Fibroblast of lung (primary cell): ENCODE data around the gene INCENP. TPM values are rescaled to one million over a fixed set of nuclear protein-coding genes. Genes with fewer than 3 reads are reported as not detected.

Source experiments
- DNase-seq, 2 donors: peaks; one replicate each; pipeline versions ENCODE4 v3.0.0 to v3.0.0-alpha.2; 2010; ENCODE audit warnings: low read depth in 2 of 2
- H2AFZ ChIP-seq: 2 replicates; pipeline ENCODE4 v1.5.1; 2012; ENCODE audit warnings: low read length, control low read depth, inconsistent platforms
- H3K27ac ChIP-seq: 2 replicates; pipeline ENCODE4 v1.5.1; 2011; ENCODE audit warnings: low read length, control low read depth; ENCODE audit not compliant: insufficient read depth
- H3K27me3 ChIP-seq: 2 replicates; pipeline ENCODE4 v1.5.1; 2011; ENCODE audit warnings: mild to moderate bottlenecking, low read length; ENCODE audit not compliant: control insufficient read depth, insufficient read depth
- H3K36me3 ChIP-seq: 2 replicates; pipeline ENCODE4 v1.5.1; 2011; ENCODE audit warnings: low read length; ENCODE audit not compliant: control insufficient read depth, insufficient read depth
- H3K4me1 ChIP-seq: 2 replicates; pipeline ENCODE4 v1.5.1; 2011; ENCODE audit warnings: low read length; ENCODE audit not compliant: control insufficient read depth, insufficient read depth; ENCODE audit errors: extremely low read depth
- H3K4me2 ChIP-seq: 2 replicates; pipeline ENCODE4 v1.5.1; 2011; ENCODE audit warnings: low read length, control low read depth; ENCODE audit not compliant: insufficient read depth; ENCODE audit errors: extremely low read depth
- H3K4me3 ChIP-seq, 4 experiments: fragments of 200-600 bp in 1 of 4; sonication (generic) in 1 of 4; replicated peaks in 1 of 4; 2 replicates each; pipeline ENCODE4 v1.5.1; 2011 to 2016; ENCODE audit warnings: low read length in 4 of 4, low read depth in 3 of 4, mild to moderate bottlenecking in 3 of 4, control low read depth in 2 of 4, inconsistent platforms in 1 of 4, mixed read lengths in 1 of 4; ENCODE audit not compliant: insufficient read depth in 1 of 4; ENCODE audit errors: control extremely low read depth in 1 of 4
- H3K79me2 ChIP-seq: 2 replicates; pipeline ENCODE4 v1.5.1; 2012; ENCODE audit warnings: mild to moderate bottlenecking, low read length, inconsistent platforms; ENCODE audit not compliant: control insufficient read depth, insufficient read depth
- H3K9ac ChIP-seq: 2 replicates; pipeline ENCODE4 v1.5.1; 2011; ENCODE audit warnings: mild to moderate bottlenecking, low read length, control low read depth; ENCODE audit not compliant: insufficient read depth
- H3K9me3 ChIP-seq: 2 replicates; pipeline ENCODE4 v1.5.1; 2012; ENCODE audit warnings: low read depth, low read length; ENCODE audit not compliant: control insufficient read depth, insufficient read depth
- H4K20me1 ChIP-seq: 2 replicates; pipeline ENCODE4 v1.5.1; 2011; ENCODE audit warnings: low read length; ENCODE audit not compliant: control insufficient read depth, insufficient read depth; ENCODE audit errors: extremely low read depth
- EZH2 ChIP-seq: IDR thresholded peaks from 2 replicates; pipeline ENCODE4 v1.5.1; 2012; ENCODE audit warnings: low read length, control low read depth, mild to moderate bottlenecking; ENCODE audit errors: missing control alignments
- polyA plus RNA-seq, 2 donors: library from polyadenylated mRNA; depleted of rRNA in 1 of 2; stranded (reverse) in 1 of 2; unstranded in 1 of 2; fragments of >200 nt; gene quantifications; 2 replicates each; pipeline ENCODE4 v1.2.1, GENCODE V29; 2011 to 2012; ENCODE audit warnings: missing spikeins in 1 of 2
- total RNA-seq: library from RNA; depleted of rRNA; stranded (reverse); fragments of >200 nt; gene quantifications from 2 replicates; pipeline ENCODE4 v1.2.1, GENCODE V29; 2014
- TF ChIP-seq, protein P1 (sequence below), 2 donors: IDR thresholded peaks in 1 of 2; conservative IDR thresholded peaks in 1 of 2; 1 replicate in 1 of 2; 2 replicates in 1 of 2; pipeline ENCODE4 v1.5.1; 2011 to 2012; ENCODE audit warnings: low read length in 2 of 2, control low read depth in 1 of 2, inconsistent platforms in 1 of 2, low read depth in 1 of 2, mild to moderate bottlenecking in 1 of 2

Gene INCENP
- total and polyA plus RNA-seq, 2 donors (not counting 1 experiment from before 2014, with no cell fraction given), result 6.6 to 12.7 TPM

DNA sequence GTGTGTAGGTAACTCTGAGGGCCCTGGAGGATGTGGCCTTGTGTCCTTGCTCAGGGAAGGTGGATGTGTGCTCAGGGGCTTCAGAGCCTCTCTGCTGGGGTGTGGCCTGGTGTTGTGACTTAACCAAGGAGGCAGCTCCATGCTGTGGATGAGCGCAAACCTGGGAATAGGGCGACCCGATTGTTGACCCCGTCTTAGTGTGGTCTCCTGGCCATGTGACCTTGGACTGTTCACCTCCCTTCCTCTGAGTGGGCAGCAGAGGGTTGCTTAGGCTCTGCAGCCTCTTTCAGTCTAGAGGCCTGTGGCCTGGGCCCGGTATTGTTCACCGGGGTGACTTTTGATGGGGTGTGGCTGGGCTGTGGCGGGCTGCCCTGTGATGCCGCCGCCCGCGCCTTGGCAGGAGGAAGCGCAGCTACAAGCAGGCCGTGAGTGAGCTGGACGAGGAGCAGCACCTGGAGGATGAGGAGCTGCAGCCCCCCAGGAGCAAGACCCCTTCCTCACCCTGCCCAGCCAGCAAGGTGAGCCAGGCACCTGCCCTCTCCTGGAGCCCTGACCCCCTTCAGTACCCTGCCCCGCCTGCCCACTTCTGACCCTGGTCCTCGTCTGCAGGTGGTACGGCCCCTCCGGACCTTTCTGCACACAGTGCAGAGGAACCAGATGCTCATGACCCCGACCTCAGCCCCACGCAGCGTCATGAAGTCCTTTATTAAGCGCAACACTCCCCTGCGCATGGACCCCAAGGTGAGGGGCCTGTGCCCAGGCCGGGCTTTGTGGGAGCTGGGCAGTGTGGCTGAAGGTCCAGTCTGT lies 16.7 kb downstream of the INCENP start:
- no peak overlapping the region for H3K27ac ChIP-seq
- no peak overlapping the region for H3K9ac ChIP-seq
- H4K20me1 ChIP-seq, result no peaks in the 10 kb centered on the region
- H3K9me3 ChIP-seq, result no peaks in the 10 kb centered on the region
- peaks cover 15% of the 10 kb centered on the region for H3K79me2 ChIP-seq
- H2AFZ ChIP-seq, result no peak overlapping the region
- no peaks in the 10 kb centered on the region for H3K27me3 ChIP-seq
- no peak overlapping the region for H3K4me2 ChIP-seq
- H3K36me3 ChIP-seq, result peaks cover 29% of the 10 kb centered on the region
- H3K4me1 ChIP-seq, result no peaks in the 10 kb centered on the region
- DNase-seq, result no peak
- H3K4me3 ChIP-seq, result no peak overlapping the region
- TF ChIP-seq, protein P1, sequence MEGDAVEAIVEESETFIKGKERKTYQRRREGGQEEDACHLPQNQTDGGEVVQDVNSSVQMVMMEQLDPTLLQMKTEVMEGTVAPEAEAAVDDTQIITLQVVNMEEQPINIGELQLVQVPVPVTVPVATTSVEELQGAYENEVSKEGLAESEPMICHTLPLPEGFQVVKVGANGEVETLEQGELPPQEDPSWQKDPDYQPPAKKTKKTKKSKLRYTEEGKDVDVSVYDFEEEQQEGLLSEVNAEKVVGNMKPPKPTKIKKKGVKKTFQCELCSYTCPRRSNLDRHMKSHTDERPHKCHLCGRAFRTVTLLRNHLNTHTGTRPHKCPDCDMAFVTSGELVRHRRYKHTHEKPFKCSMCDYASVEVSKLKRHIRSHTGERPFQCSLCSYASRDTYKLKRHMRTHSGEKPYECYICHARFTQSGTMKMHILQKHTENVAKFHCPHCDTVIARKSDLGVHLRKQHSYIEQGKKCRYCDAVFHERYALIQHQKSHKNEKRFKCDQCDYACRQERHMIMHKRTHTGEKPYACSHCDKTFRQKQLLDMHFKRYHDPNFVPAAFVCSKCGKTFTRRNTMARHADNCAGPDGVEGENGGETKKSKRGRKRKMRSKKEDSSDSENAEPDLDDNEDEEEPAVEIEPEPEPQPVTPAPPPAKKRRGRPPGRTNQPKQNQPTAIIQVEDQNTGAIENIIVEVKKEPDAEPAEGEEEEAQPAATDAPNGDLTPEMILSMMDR (conservative IDR thresholded peaks at IDR 0.05 in 1 of 2, IDR thresholded peaks at IDR 0.05 in 1 of 2; ENCODE audit: low read depth in 1 of 2, low read length in 2 of 2), result no peak
- no peak for TF ChIP-seq EZH2

DNA sequence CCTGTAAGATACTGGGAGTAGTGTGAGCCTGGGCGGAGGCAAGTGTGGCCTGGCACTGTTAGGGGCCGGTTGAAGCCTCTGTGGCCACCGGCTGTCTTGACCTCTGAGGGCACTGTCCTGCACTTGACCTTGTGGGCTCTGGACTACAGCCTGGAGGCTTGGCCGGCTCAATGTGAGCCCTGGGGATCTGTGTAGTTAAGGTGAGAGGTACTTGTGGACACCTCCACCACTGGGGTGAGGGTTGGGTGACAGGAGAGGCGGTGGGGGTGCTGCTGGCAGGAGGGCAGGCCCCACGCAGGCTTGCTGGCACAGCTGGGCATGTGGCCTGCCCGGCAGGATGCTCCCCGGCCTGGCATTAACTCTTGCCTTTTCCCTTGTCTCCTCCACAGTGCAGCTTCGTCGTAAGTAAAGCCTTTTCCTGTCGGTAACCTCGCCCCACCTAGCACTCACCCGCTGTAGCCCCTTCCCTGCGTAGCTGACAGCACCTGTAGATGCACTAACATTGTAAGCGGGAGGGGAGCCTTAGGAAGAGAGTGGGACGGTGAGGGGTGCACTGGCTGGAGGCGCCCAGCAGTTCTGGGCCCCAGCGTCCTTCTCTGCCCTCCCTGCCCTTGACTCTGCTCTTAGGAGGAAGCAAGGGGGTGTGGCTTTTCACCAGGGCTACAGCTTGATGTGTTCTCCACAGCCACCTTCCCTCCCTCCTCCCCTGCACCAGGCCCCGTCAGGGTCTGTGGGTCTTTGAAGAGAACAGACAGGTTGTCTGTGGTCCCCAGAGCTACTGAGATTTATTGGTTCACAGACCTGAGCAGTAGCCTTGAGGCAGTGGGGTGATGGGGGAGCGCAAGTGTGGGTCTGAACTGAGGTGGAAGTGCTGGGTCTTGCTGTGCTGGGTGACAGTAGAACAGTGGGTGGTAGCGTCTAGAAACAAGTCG lies 17.6 kb downstream of the INCENP start:
- H3K4me1 ChIP-seq, result no peaks in the 10 kb centered on the region
- H3K9ac ChIP-seq, result no peak overlapping the region
- no peaks in the 10 kb centered on the region for H4K20me1 ChIP-seq
- H3K27ac ChIP-seq, result no peak overlapping the region
- peaks cover 29% of the 10 kb centered on the region for H3K36me3 ChIP-seq
- H3K27me3 ChIP-seq, result no peaks in the 10 kb centered on the region
- no peak for DNase-seq
- no peak overlapping the region for H2AFZ ChIP-seq
- H3K79me2 ChIP-seq, result peaks cover 12% of the 10 kb centered on the region
- H3K4me3 ChIP-seq, result no peak overlapping the region
- no peaks in the 10 kb centered on the region for H3K9me3 ChIP-seq
- TF ChIP-seq, protein P1 (conservative IDR thresholded peaks at IDR 0.05 in 1 of 2, IDR thresholded peaks at IDR 0.05 in 1 of 2; ENCODE audit: low read depth in 1 of 2, low read length in 2 of 2), result no peak
- TF ChIP-seq EZH2, result no peak
- no peak overlapping the region for H3K4me2 ChIP-seq

DNA sequence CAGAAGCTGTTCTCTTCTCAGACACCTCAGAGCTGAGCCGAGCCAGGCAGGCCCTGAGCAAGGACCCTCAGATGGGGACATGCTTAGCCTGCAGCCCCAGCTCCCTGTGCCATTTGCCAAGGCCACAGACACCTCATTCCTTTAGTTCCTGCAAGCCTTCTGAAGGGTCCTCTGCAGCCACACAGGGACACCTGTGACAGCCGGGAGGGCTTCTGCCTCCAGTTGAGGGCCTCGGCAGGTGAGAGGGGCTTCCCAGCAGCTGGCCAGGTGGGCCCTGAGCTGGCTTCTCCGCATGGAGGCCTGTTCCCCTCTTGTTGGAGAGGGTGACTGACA lies 18.2 kb downstream of the INCENP start:
- no peak for DNase-seq
- Histone ChIP-seq H3K36me3 (peaks cover 34% of the 10 kb centered on the region), H3K27me3 (no peaks in the 10 kb centered on the region)

More for the DNA sequence above, 18.2 kb downstream of the INCENP start:
- Histone ChIP-seq H3K27ac (no peak overlapping the region), H3K9ac (no peak overlapping the region), H3K4me1 (no peaks in the 10 kb centered on the region), H3K4me3 (no peak overlapping the region), H3K4me2 (no peak overlapping the region), H3K79me2 (peaks cover 7% of the 10 kb centered on the region), H2AFZ (no peak overlapping the region), H4K20me1 (no peaks in the 10 kb centered on the region), H3K9me3 (no peaks in the 10 kb centered on the region)
- TF ChIP-seq, protein P1 (conservative IDR thresholded peaks at IDR 0.05 in 1 of 2, IDR thresholded peaks at IDR 0.05 in 1 of 2; ENCODE audit: low read depth in 1 of 2, low read length in 2 of 2), result no peak
- TF ChIP-seq EZH2, result no peak
